ENCODE results near the gene KMT2C. TPM values are rescaled to one million over a fixed set of nuclear protein-coding genes. Genes with fewer than 3 reads are reported as not detected.

Gene KMT2C
- polyA plus RNA-seq, 1 experiment = 16.7 TPM

GRCh38 chr7:152120776-152121175 lies 315.0 kb downstream of the KMT2C start:
- ChIA-PET CTCF (no interaction called here), POLR2A (no interaction called here)
- no peak for TF ChIP-seq CTCF (IDR thresholded peaks at IDR 0.05; ENCODE audit: low read depth, low read length)
- Histone ChIP-seq H3K4me3 (ENCODE audit: low read depth, low read length) (no peak overlapping the region), H3K9me3 (ENCODE audit: control insufficient read depth, insufficient read depth, low read length) (0 out of 2 replicates have a peak, but pooled peaks cover 3% of the 10 kb centered on the region), H3K27ac (ENCODE audit: low read depth, low read length) (no peak overlapping the region), H3K27me3 (ENCODE audit: control insufficient read depth, insufficient read depth, low read length) (no peaks in the 10 kb centered on the region)
- no peak for DNase-seq (ENCODE audit: low read depth, low spot score)

GRCh38 chr7:152120210-152120609 lies 315.6 kb downstream of the KMT2C start:
- CTCF ChIA-PET = no interaction called here
- Histone ChIP-seq H3K9me3 (ENCODE audit: control insufficient read depth, insufficient read depth, low read length) (0 out of 2 replicates have a peak, but pooled peaks cover 3% of the 10 kb centered on the region), H3K27me3 (ENCODE audit: control insufficient read depth, insufficient read depth, low read length) (no peaks in the 10 kb centered on the region), H3K4me3 (ENCODE audit: low read depth, low read length) (no peak overlapping the region), H3K27ac (ENCODE audit: low read depth, low read length) (no peak overlapping the region)
- DNase-seq (ENCODE audit: low read depth, low spot score) = no peak
- TF ChIP-seq CTCF (IDR thresholded peaks at IDR 0.05; ENCODE audit: low read depth, low read length) = no peak
- POLR2A ChIA-PET = no interaction called here

- H3K9me3 ChIP-seq (ENCODE audit: control insufficient read depth, insufficient read depth, low read length) = no peaks in the 10 kb centered on the region
- CTCF ChIA-PET = interaction anchor here (0.8 kb wide), 1 partner anchor 42 kb away, joined by 3 read pairs; no protein-coding TSS in a partner anchor
- no peak overlapping the region for H3K27ac ChIP-seq (ENCODE audit: low read depth, low read length)
- TF ChIP-seq CTCF (IDR thresholded peaks at IDR 0.05; ENCODE audit: low read depth, low read length) = no peak
- H3K27me3 ChIP-seq (ENCODE audit: control insufficient read depth, insufficient read depth, low read length) = no peaks in the 10 kb centered on the region
- no peak overlapping the region for H3K4me3 ChIP-seq (ENCODE audit: low read depth, low read length)
- POLR2A ChIA-PET = no interaction called here
- no peak for DNase-seq (ENCODE audit: low read depth, low spot score)
Observed at GRCh38 chr7:152117356-152117755, 318.4 kb downstream of the KMT2C start.

GRCh38 chr7:152115021-152115718 lies 320.6 kb downstream of the KMT2C start:
- no peaks in the 10 kb centered on the region for H3K27me3 ChIP-seq (ENCODE audit: control insufficient read depth, insufficient read depth, low read length)
- TF ChIP-seq CTCF (IDR thresholded peaks at IDR 0.05; ENCODE audit: low read depth, low read length) = no peak
- no peaks in the 10 kb centered on the region for H3K9me3 ChIP-seq (ENCODE audit: control insufficient read depth, insufficient read depth, low read length)
- H3K4me3 ChIP-seq (ENCODE audit: low read depth, low read length) = no peak overlapping the region
- POLR2A ChIA-PET = no interaction called here
- no peak for DNase-seq (ENCODE audit: low read depth, low spot score)
- CTCF ChIA-PET = no interaction called here
- no peak overlapping the region for H3K27ac ChIP-seq (ENCODE audit: low read depth, low read length)

GRCh38 chr7:152112829-152113228 lies 323.0 kb downstream of the KMT2C start:
- no peak for TF ChIP-seq CTCF (IDR thresholded peaks at IDR 0.05; ENCODE audit: low read depth, low read length)
- no peak overlapping the region for H3K4me3 ChIP-seq (ENCODE audit: low read depth, low read length)
- CTCF ChIA-PET = no interaction called here
- no peak for DNase-seq (ENCODE audit: low read depth, low spot score)
- POLR2A ChIA-PET = no interaction called here
- no peaks in the 10 kb centered on the region for H3K9me3 ChIP-seq (ENCODE audit: control insufficient read depth, insufficient read depth, low read length)
- H3K27ac ChIP-seq (ENCODE audit: low read depth, low read length) = no peak overlapping the region
- H3K27me3 ChIP-seq (ENCODE audit: control insufficient read depth, insufficient read depth, low read length) = no peaks in the 10 kb centered on the region
